Skeletal muscle tissue (tissue), 4 donors: ENCODE data around the gene BBX. TPM values are rescaled to one million over a fixed set of nuclear protein-coding genes. Genes with fewer than 3 reads are reported as not detected.

Experiments used
- H3K27ac ChIP-seq: one replicate; pipeline ENCODE4 v1.7.0; 2013; ENCODE audit warnings: mild to moderate bottlenecking, low read depth, low read length, inconsistent platforms
- H3K27me3 ChIP-seq, 3 donors: one replicate each; pipeline ENCODE4 v1.7.0; 2013; ENCODE audit warnings: low read length in 3 of 3; ENCODE audit not compliant: control insufficient read depth in 3 of 3, insufficient read depth in 3 of 3
- H3K36me3 ChIP-seq, 3 donors: one replicate each; pipeline ENCODE4 v1.7.0; 2013; ENCODE audit warnings: low read length in 3 of 3; ENCODE audit not compliant: control insufficient read depth in 3 of 3, insufficient read depth in 3 of 3
- H3K4me1 ChIP-seq, 3 donors: one replicate each; pipeline ENCODE4 v1.7.0; 2013; ENCODE audit warnings: low read length in 3 of 3, mild to moderate bottlenecking in 3 of 3; ENCODE audit not compliant: control insufficient read depth in 3 of 3, insufficient read depth in 3 of 3
- H3K4me3 ChIP-seq, 3 donors: one replicate each; pipeline ENCODE4 v1.7.0; 2013; ENCODE audit warnings: low read length in 3 of 3
- H3K9ac ChIP-seq, 3 donors: one replicate each; pipeline ENCODE4 v1.7.0; 2013; ENCODE audit warnings: low read length in 3 of 3, mild to moderate bottlenecking in 3 of 3, moderate library complexity in 2 of 3, low read depth in 1 of 3
- H3K9me3 ChIP-seq, 3 donors: one replicate each; pipeline ENCODE4 v1.7.0; 2013; ENCODE audit warnings: low read length in 3 of 3; ENCODE audit not compliant: control insufficient read depth in 3 of 3
- total RNA-seq: library from RNA; depleted of rRNA; stranded (reverse); fragments of >200 nt; gene quantifications from one replicate; pipeline ENCODE4 v1.2.3, GENCODE V29; 2014
- donor health status: Osteomylitis.

BBX gene
- total RNA-seq, 1 donor from 2014 or later: 32.9 TPM

DNA sequence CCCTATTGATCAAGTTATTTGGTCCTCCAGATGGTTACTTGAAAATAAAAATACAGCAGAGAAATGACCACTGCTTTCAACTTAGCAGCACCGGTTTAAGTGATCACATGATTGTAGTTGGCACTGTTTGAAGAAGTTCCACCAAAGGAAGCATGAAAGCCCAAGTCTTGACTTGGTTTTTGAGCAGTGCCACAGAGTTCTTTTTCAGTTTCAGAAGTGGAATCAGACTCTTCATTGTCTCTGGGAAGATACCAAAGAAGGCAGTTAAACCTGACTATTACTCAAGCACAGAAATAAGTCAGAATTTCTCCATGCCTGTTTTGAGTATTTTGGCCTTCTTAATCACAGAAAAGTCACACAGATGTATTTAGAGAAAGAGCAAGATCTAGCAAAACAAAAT is 66.7 kb downstream of the BBX start:
- Histone ChIP-seq H3K4me1 (no peaks in the 10 kb centered on the region), H3K36me3 (no peaks in the 10 kb centered on the region), H3K4me3 (no peak overlapping the region), H3K9ac (no peak overlapping the region), H3K27me3 (no peaks in the 10 kb centered on the region), H3K9me3 (no peaks in the 10 kb centered on the region), H3K27ac (no peak overlapping the region)

DNA sequence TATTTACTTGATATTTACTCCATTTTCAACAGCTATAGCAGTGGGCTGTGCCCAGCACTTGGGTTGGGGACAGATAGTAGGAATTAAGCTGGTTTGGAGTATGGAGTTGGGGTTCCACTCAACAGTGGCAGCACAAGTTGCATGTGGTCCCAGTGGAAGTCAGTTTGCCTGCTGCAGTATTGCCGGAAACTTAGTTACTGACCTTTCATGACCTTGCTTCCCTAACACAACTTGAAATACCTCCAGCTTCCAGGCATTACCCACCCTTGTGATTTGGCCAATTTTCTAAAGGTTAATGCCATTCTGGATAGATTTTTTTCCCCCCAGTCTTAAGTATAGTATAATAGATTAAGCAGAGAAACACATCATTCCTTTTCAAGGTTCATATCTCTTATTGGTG is 68.0 kb downstream of the BBX start:
- Histone ChIP-seq H3K4me1 (no peaks in the 10 kb centered on the region), H3K27ac (no peak overlapping the region), H3K27me3 (no peaks in the 10 kb centered on the region), H3K9me3 (no peaks in the 10 kb centered on the region), H3K4me3 (no peak overlapping the region), H3K9ac (no peak overlapping the region), H3K36me3 (no peaks in the 10 kb centered on the region)

DNA sequence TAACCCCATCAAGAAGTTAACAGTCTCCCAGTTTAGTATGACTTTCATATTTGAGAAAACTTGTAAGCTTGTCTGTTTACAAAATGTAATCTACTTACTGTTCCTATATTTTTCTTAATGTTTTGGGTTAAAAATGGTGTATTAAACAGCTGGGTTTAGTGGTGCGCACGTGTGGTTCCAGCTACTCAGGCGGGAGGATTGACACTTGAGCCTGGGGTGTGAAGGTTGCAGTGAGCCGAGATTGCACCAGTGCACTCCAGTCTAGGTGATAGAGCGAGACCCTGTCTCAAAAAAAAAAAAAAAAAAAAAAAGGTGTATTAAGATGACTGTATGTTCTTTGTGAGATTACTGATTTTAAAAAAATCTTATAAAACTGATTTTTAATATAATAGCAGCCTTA is 69.3 kb downstream of the BBX start:
- no peaks in the 10 kb centered on the region for H3K36me3 ChIP-seq
- H3K4me1 ChIP-seq: no peaks in the 10 kb centered on the region
- H3K27me3 ChIP-seq: no peaks in the 10 kb centered on the region
- H3K4me3 ChIP-seq: no peak overlapping the region
- no peak overlapping the region for H3K27ac ChIP-seq
- no peaks in the 10 kb centered on the region for H3K9me3 ChIP-seq
- no peak overlapping the region for H3K9ac ChIP-seq

DNA sequence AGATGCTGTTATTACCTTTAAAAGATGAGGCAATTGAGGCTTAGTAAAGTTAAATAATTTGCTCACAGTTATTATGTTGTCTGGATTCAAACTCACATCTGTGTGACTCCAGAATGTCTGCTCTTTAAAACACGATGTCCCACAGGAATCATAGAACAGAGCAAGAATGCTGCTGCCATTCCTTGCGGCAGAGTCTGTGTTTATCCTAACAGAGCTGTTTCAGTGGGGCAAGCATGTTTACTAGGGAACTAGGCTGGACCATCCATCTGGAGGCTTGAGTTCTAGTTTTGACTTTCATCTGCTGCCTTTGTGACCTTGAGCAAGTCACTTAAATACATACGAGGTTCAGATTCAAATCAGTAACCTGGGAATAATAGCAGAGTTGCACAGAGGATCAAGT is 72.1 kb downstream of the BBX start:
- H3K9ac ChIP-seq: no peak overlapping the region
- no peaks in the 10 kb centered on the region for H3K36me3 ChIP-seq
- no peak overlapping the region for H3K4me3 ChIP-seq
- no peaks in the 10 kb centered on the region for H3K27me3 ChIP-seq
- H3K27ac ChIP-seq: no peak overlapping the region
- no peaks in the 10 kb centered on the region for H3K9me3 ChIP-seq
- H3K4me1 ChIP-seq: peaks cover 0 to 14% (median 6%) of the 10 kb centered on the region in 3 donors

DNA sequence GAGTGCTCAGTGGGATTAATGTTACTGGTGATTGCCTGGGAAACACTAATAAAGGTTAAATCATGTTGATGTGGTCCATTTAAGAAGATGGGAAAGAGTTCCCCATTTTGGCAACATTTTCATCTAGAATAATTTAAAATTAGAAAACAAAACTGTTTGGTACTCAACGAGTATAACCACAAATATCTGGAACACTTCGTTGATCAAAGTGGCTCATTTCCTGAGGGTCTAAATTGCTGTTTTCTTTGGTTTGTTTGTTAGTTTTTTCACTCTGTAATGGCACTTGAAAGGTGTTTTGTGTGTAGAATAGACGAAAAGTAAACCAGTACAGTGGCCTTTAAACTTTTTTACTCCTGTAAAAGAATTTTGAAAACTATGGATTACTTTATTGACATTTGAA is 73.9 kb downstream of the BBX start:
- no peaks in the 10 kb centered on the region for H3K36me3 ChIP-seq
- peaks cover 0 to 15% (median 6%) of the 10 kb centered on the region in 3 donors for H3K4me1 ChIP-seq
- H3K4me3 ChIP-seq: no peak overlapping the region
- no peaks in the 10 kb centered on the region for H3K9me3 ChIP-seq
- H3K27me3 ChIP-seq: no peaks in the 10 kb centered on the region
- no peak overlapping the region for H3K9ac ChIP-seq
- H3K27ac ChIP-seq: no peak overlapping the region

DNA sequence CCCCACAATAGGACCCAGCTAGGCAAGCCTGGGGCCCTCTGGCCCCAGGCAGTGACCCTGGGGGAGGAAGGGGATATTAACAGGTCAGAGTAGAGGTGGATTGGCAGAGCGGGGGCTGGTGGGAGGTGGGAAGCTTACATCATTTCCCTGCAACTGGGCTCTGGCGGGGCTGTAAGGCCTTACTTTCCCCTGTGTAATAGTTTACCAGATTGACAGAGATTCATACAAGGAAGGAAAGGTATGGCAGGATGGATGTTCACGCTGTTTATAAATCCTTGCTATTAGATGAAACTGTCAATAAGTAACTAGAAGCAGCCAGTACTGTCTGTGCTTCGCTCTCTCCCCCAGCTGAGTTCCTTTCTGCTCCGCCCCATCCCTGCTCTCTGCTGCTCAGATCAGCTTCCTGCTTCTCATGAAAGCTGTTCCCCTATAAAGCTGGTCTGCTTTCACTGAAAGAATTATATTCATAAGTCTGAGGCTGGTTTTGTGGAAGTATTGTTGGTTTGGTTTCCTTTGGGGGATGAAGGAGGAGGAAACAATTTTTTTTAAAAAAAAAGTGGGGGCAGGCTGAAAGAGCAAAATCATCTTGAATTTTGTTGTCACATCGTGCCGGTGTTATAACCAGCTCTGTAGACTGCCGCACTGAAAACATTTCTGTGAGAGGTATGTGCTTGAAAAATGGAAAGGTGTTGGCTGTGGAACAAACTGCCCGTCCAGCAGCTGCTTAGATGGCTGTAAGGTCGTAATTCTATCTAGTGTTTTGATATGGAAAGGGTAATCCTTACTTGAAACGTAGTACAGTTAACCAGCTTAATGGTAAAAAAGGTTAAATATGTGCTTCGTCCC is 76.4 kb downstream of the BBX start:
- peak overlapping the region; percentile 58 to 69 (median 62) for H3K4me3 ChIP-seq
- no peaks in the 10 kb centered on the region for H3K36me3 ChIP-seq
- H3K4me1 ChIP-seq: peaks cover 2 to 17% (median 7%) of the 10 kb centered on the region in 3 donors
- H3K9me3 ChIP-seq: no peaks in the 10 kb centered on the region
- H3K27me3 ChIP-seq: no peaks in the 10 kb centered on the region
- H3K9ac ChIP-seq: peak overlapping the region; percentile 68 to 78 (median 70)
- peak overlapping the region; percentile 61 for H3K27ac ChIP-seq

DNA sequence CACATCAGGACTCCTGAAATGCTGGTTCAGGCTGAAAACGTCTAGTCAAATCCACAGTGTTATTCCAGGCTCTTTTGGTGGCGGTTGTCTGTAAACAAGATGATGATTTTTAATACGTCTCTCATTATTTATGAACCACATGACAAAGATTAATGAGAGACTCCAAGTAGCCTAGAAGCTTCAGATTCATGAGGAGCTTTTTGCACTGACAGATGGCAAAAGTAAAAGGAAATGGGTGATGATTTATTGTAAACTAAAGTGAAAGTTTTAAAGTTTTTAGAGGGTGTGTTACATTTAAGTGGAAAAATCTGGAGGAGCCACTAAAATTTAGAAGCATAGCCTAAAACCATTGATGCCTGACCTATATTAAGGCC is 77.0 kb downstream of the BBX start:
- Histone ChIP-seq H3K9me3 (no peaks in the 10 kb centered on the region), H3K36me3 (no peaks in the 10 kb centered on the region), H3K4me3 (peak overlapping the region; percentile 58 to 69 (median 62)), H3K4me1 (peaks cover 8 to 19% (median 11%) of the 10 kb centered on the region in 3 donors), H3K27ac (peak overlapping the region; percentile 61), H3K9ac (peak overlapping the region; percentile 68 to 78 (median 70)), H3K27me3 (no peaks in the 10 kb centered on the region)

DNA sequence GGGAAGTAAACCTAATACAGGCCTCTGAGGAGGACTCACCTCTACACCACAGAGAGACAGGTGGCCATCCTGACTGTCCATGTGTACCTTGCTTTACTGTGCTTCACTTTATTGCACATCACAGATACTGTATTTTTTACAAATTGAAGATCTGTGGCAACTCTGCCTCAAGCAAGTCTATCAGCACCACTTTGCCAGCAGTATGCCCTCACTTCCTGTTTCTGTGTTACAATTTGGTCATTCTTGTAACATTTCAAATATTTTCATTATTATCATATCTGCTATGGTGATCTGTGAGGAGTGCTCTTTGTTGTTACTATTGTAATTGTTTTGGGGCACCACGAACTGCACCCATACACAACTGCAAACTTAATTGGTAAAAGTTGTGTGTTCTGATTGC is 78.0 kb downstream of the BBX start:
- Histone ChIP-seq H3K36me3 (no peaks in the 10 kb centered on the region), H3K27ac (no peak overlapping the region), H3K4me3 (no peak overlapping the region), H3K9ac (no peak overlapping the region), H3K4me1 (peaks cover 11 to 19% (median 11%) of the 10 kb centered on the region in 3 donors), H3K27me3 (no peaks in the 10 kb centered on the region), H3K9me3 (no peaks in the 10 kb centered on the region)

DNA sequence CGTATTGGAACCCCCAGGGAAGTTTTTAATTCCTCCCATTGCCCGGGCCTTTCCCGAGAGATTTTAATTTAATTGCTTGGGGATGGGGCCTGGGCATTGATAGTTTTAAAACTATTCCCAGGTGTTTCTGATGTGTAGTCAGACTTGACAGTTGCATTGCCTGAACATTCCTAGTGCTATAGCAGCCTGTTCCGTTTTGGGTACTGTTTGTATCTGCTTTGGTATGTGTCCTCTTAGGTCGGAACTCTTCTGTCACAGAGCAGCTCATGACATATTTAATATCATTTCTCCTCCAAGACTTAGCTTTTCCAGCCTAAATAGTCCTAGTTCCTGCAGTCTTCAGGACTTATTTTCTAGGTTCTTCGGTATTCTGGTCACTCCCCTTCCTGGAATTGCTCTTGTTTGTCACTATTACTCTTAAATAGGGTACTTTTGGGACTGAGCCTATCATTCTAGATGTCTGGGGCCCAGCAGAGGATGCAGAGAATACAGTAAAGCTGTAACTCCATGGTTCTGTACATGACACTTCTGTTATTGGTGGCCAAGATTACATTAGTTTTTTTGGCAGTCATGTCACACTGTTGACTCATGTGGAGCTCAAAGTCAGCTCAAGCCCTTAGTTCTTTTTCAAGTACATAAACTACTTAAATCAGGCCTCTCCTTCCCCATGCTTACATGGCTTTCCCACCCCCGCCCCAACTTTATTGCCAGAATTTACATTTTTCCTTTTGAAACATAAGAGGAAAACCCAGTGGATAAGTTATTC is 81.5 kb downstream of the BBX start:
- no peak overlapping the region for H3K9ac ChIP-seq
- no peaks in the 10 kb centered on the region for H3K9me3 ChIP-seq
- H3K4me1 ChIP-seq: peaks cover 5 to 12% (median 11%) of the 10 kb centered on the region in 3 donors
- no peaks in the 10 kb centered on the region for H3K36me3 ChIP-seq
- H3K4me3 ChIP-seq: no peak overlapping the region
- H3K27ac ChIP-seq: peak overlapping the region; percentile 48
- no peaks in the 10 kb centered on the region for H3K27me3 ChIP-seq
